Hematopoietic multipotent progenitor cell treated with erythropoietin and hydrocortisone succinate and interleukin-3 and kit ligand, for 17 days (in vitro differentiated cells): Measurements from ENCODE around the gene B3GNT2.
"Not testable (repeated sequence)": the region's sequence is repeated elsewhere in the genome, so short reads cannot be mapped to it uniquely, and the experiment has no call there.

Experiments used
- DNase-seq: peaks from one replicate; pipeline ENCODE4 v3.0.0-alpha.2; 2015; ENCODE audit warnings: low spot score

B3GNT2 gene

DNA sequence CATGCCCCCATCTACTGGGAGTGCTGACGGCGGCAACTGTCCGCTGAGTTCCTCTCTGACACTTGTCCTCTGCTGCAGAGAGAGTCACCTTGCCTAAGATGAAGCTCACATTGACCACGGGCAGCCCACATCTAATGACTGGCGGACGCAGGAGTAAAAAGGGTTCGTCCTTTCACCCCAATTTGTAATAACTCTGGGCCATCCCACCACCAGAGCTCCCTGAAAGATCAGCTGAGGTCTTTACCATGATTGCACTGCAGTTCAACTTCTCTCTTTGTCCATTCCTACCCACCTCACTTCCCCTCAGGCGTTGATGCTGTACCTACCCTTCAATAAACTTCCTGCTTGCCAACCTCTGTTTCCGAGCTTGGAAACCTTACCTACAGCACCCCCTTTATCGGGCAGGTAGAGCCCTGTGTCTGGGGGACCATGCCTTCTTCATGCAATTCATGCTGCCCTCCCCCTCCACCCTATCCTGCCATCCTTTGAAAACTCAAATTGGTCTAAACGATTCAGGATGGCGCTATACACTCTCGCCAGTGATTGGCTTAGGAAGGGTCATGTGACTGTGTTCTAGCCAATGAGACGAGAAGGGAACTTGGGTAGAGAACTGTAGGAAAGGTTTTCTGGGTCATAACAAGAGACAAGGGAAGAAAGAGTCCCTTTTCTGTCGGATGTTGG is 10.3 kb upstream of the B3GNT2 start:
- no peak for DNase-seq

DNA sequence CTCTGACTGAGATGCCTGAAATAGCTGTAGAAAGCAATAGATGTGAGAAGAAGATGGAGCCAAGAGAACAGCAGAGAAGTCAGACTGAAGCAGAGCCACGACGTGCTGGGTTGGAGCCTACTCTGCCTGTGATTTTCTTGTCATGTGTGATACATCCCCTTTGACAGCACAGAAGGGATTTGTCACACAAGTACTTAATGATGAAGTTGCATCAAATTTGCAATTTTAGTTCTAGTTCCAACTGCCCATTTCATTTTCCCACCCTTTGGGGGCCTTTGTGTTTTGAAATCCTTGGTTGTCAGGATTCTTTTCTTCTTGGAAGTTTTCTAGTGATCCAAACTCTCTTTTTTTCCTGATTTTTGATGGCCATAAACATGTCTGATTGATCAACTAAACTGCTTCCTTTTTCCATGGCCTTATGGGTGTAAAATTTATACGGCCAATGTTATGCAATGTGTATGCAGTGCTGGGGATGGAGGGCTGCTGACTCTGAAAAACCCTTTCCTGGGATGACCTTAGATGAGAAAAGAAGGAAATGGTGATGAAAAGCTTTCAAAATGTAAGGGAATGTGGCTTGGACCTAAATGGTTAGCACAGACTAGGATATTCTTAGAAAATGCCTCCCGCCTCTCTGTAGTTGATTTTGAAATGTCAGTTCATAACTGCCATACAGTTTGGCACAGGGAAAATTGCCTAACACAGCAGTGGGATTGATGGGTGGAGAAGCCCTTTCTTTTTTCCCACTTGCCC is 9.6 kb upstream of the B3GNT2 start:
- no peak for DNase-seq

DNA sequence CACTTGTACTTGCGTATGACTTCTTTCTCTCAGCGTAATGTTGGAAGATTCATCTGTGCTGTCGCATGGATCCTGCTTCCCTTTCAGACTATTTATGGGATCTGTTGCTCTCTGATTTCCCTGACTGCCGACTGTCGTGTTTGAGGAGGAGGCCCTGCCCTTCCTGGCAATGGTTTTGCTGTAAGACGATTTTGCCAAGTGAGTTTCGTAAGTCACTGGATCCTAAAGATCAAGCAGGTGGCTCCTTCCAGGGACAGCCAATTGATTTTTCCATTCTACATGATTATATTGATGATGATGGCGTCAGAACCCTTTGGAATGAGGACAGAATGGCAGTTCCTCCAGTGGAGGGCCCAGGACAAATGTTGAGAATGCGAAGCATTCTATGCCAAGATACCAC is 8.7 kb upstream of the B3GNT2 start:
- no peak for DNase-seq

DNA sequence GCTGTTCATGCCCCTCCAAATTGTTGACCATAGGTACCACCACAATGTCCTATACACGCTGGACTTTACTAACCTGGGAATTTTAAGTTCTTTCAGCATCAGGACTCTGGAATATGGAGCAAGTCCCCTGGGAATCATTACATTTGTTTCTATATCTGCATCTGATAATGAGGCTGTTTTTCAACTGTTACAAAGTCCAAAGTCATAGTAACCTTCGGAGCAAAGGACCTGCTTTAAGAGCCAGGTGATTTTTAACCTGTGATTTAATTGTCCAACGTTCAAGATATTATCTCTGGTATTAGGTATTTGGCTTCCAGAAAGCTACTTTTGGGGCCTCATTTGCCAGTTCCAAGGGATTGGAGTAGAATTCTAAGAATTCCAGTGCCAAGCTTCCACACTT is 7.5 kb upstream of the B3GNT2 start:
- no peak for DNase-seq

DNA sequence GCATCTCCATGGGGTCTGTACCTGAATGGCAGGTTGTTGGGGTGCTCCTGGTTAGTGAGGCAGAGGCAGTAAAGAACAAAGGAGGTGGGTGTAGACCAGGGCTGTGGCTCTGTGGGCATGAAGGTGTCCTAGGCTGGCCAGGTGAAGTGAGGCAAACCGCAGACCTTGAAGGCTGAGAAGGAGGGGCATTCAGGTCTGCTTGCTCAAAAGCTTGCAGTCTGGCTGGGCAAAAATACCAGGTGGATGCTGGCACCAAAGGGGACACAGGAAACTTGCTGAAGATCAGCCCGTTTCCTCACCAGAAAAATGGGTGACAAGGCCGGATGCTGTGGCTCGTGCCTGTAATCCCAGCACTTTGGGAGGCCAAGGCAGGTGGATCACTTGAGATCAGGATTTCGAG is 6.7 kb upstream of the B3GNT2 start:
- DNase-seq: no peak

DNA sequence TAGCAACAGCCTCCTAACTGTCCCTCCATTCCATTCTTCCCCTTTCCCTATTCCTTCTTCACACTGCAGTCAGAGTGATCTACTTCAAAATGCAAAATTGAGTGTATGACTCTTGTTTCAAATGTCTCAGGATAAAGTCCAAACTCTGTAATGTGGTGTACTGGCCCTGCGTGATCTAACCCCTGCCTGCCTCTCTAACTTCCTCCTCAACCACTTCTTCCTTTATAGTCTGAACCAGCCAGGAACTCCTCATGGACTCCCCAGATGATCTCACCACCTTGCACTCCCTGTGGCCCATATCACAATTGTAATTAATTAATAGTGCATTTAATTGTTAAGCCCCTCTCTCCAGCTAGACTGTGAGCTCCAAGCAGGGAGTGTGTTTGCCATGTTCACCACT is 3.1 kb upstream of the B3GNT2 start:
- no peak for DNase-seq

DNA sequence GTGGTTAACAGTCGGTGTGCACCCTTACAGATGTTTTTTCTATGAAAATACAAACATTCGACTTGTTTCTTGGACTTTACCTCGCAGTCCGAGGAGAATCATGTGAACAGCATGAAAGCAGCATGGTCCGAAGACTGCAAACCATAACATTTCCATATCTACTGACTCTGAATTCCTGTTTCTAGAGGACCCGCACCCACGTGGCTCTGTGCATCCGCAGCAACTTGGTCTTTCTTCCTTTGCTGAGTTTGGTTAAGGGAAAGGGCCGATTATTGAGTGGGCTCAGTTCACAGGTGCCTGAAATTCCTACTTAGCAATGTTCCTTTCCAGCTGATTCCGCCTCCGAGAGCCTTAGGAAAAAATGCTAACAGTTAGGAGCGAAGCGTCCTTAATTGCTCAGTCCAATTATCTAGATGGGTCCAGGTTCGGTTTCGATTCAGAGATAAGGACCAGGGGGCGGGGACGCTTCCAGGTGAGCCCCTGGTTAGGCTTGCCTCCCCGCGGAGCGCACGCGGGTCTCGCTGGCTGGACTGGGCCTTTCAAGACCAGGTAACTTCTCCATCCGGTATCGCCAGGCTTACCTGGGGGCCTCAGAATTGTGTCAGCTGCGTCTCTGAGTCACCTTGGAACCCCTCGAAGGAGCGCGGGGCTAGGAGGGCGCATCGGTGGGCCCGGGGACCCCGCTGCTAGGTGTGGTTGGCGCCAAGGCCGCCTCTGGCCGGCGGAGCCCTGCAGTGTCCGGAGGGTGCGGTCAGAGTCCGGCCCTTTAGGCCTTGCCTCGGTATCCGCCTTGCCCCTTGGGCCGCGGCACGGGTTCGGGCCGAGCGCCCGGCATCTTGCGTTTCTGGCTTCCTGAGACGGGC is 1.1 kb upstream of the B3GNT2 start:
- no peak for DNase-seq

DNA sequence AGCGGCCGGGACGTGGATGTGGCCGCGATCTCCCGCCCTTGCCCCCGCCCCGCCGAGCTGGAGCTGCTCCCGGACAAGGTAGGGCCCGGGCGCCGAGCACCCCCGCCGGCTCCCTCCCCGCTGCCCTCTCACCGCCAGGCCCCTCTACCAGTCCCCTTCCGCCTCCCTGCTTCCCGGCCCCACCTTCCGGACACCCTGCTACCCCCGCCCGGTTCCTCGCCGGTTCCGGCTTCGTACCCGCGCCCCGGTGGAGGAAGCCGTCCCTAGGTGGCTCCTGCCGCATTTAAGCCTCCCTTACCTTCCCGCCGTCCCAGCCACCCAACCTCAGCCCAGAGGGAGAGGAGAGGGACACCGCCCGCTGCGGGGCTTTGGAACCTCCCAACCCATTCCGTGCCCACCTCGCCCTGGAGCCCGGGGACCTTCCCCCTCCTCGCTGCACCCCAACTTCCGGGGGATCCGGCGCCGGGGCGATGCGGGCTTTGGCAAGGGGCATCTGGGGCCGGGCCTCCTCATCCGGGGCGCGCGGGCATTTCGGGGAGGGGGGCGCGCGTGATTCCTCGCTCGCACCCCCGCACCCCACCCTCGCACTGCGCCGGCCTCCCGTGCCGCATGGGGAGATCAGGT is 475 bp downstream of the B3GNT2 start:
- peak; percentile 52 for DNase-seq

DNA sequence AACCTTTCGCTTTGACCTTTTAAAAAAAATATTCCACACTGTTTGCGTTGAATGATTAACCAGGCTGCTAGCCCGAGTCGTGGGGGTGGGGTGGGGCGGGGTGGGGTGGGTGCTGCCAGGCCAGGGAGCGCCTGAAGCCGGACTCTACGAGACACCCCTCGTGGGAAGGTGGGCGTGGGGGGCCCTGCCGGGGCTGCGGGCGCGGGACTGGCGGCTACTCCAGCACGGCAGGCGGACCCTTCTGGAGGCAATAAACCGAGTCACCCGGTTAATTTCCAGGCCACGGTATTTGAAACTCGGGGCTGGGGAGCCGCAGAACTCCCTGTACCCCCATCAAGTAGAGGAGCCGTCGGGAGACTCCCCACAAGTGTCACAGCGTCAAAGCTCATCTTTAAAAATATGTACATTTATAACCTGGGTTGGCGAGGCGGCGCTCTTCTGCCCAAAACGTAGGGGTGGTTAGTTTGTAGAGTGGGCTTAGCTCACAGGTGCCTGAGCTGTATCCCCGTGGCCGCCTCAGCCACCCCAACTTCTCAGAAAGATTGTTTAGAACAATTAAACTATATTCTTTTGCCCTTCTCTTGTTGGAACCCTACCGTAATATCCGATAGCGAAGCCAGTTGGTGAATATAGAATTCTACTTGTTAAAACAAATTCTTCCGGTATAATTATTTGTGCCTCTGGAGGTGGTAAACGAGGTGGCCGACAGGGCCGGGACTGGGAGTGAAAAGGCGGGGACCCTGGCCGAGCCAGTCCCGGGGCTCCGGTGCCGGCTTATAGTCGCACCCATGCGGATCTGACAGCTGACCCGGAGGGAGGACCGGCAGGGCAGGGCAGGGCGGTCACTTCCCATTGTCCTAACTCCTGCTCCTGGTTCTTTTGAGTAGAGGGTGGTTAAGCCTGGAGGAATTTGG is 1.4 kb downstream of the B3GNT2 start:
- DNase-seq: peak; percentile 69

DNA sequence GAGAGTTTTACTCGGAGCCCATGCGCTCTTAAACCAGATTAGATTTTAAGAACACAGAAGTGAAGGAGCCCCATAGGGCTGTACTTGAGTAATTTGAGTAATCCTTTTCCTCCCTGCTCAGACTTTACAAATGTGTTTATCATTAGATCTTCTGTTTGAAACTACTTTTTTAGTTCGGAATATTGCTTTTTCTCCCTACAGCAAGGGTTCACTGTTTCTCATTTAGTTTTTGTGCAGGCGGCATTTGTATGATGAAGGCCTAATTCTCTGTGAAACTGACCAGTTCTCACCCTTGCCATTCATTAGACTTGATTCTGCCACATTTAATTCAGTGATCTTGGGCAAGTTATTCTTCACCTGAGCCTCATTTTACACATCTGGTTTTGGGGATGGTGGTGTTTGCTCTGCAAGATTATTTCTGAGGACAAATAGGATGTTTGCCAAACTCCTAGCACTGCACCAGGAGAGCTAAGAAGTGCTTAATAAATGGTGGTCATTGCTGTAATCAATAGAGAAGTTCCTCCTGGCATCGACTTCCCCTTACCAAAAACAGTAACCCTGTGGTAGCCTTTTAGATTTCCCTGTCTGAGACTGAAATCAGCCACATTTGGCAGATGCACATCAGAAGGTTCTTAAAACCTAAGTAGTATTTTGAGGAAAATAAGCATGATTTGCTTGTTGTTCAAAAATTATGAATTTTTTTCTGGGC is 2.2 kb downstream of the B3GNT2 start:
- DNase-seq: peak; percentile 25

DNA sequence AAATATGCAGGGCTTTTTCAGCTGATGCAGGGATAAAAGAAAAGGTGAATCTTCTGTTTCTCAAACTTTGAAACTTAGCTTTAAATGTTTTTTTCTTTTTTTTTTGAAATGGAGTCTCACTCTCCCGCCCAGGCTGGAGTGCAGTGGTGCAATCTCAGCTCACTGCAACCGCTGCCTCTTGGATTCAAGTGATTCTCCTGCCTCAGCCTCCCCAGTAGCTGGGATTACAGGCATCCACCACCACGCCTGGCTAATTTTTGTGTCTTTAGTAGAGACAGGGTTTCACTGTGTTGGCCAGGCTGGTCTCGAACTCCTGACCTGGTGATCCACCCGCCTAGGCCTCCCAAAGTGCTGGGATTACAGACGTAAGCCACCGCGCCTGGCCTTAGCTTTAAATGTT is 2.9 kb downstream of the B3GNT2 start:
- DNase-seq: not testable (repeated sequence)

DNA sequence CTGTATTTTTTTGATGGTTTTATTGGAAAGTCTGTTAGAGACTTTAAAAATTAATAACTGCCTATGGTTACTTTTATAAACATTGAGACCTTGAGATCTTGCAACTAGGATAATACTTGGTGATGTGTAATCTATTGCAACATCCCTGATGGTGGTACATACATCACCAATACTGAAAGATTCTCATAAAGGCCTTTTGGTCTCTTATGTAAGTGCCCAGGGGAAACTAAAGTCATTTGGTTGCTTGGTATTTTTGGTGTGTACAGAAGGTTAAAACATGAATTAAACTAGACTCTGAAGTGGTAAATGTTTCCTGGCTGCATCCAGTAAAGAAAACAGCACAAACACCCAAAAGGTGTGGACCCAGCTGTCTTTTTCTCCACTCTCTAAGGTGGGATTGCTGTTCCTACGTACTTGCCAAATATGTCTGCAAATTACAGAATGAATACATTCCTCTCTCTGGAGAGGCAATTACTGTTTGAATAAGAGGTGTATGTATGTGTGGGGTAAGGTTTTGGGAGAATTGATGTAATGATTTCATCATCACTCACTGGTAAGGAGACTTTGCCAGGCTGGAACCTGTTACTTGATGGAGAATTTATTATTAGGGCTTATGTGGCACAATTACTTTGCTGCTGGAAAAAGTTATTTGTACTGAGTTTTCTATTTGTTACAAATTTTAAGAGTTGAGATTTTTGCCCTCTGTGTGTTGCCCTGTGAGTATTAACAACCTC is 3.6 kb downstream of the B3GNT2 start:
- peak; percentile 23 for DNase-seq

DNA sequence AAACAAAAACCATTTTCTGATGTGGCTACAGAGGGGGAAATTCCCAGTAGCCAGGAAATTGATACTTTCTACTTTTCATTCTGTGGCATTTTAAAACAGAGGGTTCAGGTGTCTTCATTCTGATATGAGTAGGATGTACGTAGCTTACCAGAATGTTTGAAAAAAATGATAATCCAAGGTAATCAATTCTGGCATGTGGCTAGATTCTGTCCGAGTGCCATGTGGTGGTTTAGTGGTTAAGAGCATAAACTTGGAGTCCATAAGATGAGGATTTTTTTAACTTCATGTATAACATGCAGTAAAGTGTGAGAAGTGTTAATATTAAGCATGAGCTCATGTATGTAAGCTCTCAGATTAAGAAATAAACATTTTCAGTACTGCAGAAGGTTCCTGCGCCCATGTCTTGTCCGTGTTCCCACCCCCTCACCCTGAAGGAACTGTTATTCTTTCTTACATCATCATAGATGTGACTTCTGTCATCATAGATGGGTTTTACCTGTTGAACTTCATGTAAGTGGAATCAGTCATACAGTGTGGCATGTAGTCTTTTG is 4.5 kb downstream of the B3GNT2 start:
- no peak for DNase-seq

DNA sequence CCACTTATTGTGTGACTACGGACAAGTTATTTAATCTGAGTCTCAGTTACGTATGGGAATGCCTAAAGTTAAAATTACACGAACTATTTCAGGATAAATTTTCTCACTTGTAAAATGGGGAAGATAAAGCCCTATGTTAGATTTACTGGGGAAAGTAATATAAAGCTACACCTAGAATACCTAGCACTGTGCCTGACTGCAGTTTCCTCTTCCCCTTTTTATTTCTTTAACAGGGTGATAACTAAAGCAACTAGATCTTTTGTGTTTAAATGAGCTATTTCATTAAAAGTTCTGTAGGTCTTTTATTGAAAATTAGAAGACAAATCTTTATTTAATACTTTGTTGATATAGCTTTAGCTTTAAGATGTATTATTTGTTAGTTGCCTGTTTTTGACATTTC is 5.0 kb downstream of the B3GNT2 start:
- no peak for DNase-seq

DNA sequence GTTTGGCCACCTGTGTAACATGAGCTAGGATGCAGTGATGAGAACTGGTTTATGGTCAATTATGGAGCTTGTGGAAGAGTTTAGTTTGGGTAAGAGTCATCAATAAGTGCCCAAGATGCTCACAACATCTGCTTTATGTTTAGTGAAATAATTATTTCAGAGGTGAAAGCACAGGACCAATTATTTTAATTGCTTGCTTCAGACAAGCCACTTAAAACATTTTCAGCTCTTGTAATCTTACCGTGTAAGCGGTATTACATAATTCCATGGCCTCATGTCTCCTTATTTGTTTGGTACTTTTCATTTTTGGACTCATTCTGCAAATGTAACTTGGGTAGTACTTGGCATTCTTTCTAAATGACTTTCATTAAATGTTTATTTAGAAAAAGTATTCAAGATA is 5.4 kb downstream of the B3GNT2 start:
- no peak for DNase-seq

DNA sequence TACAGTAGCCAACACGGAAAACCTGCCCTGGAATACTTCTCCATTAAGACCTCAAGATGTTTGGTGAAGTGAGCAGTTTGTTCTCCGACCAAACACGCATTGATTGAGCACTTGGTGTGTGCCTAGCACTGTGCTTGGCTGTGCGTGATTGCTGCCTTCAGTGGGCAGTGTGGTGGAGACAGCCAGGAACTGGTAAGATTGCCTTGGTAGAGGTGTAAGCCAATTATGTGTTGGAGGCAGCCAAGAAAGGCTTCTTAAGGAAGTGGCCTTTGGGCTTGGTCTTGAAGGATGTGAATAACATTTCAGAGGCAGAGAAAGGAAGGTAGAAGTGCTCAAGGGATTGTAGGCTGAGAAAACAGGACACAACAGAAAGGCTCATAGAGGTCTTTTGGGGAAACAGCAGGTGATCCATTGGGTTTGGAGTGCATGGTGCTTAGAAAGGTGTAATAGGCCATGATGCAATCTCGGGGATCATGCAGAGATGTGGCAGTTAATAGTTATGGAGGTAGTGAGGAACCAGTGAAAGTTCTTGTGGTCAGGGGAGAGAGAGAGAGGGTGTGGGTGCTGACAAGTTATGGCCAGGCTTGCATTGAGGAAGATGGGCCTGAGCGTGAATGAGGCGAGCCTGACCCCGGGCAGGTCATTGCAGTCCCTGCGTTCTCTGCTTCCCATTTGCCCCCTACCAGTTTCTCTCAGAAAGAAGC is 6.3 kb downstream of the B3GNT2 start:
- no peak for DNase-seq

DNA sequence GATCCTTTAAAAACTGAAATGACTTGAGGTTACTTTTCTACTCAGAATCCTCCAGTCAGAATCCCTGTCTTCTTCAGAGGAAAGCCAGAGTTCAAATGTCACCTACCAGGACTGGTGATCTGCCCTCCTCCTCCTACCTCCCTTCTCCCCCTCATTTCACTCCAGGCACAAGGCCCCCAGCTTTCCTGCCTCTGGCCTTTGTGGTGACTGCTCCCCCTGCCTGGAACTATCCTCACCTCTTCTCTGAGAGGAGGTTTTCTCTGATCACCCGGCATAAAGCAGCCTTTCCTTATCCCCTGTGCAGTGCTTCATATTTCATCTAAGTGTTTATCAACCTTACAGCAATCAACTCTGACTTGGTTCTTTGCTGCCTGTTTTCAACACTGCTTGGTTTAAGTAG is 6.8 kb downstream of the B3GNT2 start:
- no peak for DNase-seq

DNA sequence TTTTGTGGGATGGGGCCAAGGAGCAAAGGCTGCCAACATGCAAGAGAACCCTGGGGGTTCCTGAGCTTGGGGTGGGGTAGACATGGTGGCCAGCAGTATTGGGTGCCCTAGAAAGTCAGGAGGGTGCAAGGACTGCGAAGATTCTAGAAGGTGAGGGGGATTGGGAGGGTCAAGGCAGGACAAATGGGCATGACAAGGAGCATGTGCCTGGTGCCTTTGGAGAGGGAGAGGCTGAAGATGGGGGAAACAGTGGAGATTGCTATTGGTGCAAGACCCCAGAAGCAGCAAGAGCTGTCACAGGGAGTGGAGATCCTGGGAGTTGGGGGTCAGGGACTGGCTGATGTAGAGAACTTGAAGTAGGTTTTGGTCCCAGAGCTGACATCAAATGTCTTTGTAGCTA is 7.5 kb downstream of the B3GNT2 start:
- no peak for DNase-seq

DNA sequence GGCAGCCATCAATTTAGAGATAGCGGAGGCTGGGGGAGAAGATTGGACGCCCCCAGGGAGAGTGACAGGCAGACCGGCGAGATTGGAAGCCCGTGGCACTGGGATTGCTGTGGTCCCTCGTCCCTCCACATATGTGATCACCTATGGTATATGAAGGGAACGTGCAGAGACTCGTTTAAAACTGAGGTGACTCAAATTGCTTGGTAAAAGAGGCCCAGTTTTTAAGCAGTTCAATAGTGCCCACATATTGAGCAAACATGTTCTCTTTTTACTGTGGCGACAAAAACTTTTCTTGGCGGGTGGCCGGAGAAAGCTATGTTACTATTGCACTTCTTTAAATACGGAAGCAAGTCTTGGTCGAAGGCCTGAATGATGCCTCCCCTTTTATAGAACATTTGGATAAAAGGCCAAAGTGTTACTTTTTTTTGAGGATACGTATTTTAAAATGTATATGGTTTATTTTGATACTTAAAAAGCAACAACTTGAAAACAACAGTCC is 9.1 kb downstream of the B3GNT2 start:
- no peak for DNase-seq
